ENCODE measurements around the gene ENAM.
"Not testable (repeated sequence)": the region's sequence is repeated elsewhere in the genome, so short reads cannot be mapped to it uniquely, and the experiment has no call there.

The ENAM gene

GRCh38 chr4:70680934-70681333 lies 52.4 kb downstream of the ENAM start:
- no peak for DNase-seq

- no peak for DNase-seq
Observed at GRCh38 chr4:70681704-70682103, 53.2 kb downstream of the ENAM start.

GRCh38 chr4:70682142-70682541 lies 53.6 kb downstream of the ENAM start:
- DNase-seq: not testable (repeated sequence)

- no peak for DNase-seq
Observed at GRCh38 chr4:70687392-70687791, 58.8 kb downstream of the ENAM start.

GRCh38 chr4:70687821-70688794 lies 59.6 kb downstream of the ENAM start, which contains the start of gene UTP3:
UTP3 (plus strand) TSS chr4:70688532; CDS start chr4:70688678, 146 bp downstream.
- DNase-seq: peak; percentile 98

- DNase-seq: no peak
Observed at GRCh38 chr4:70688795-70689231, 60.3 kb downstream of the ENAM start.

- DNase-seq: no peak
Observed at GRCh38 chr4:70691661-70692060, 63.1 kb downstream of the ENAM start.

GRCh38 chr4:70694633-70695032 lies 66.1 kb downstream of the ENAM start:
- not testable (repeated sequence) for DNase-seq
